HepG2 (cell line): ENCODE data around the gene TUBAL3. TPM values are rescaled to one million over a fixed set of nuclear protein-coding genes. Genes with fewer than 3 reads are reported as not detected.

Experiments used
- DPF2 ChIP-seq: sonication (generic); formaldehyde crosslinking; IDR thresholded peaks from 2 replicates; pipeline ENCODE4 v1.4.0; 2020; ENCODE audit warnings: mild to moderate bottlenecking, low read depth, missing genetic modification reagents, borderline replicate concordance
- HDAC2 ChIP-seq: sonication (generic); formaldehyde crosslinking; IDR thresholded peaks from 2 replicates; pipeline ENCODE4 v1.4.0; 2020; ENCODE audit warnings: missing genetic modification reagents
- IKZF1 ChIP-seq: fragments of 450-650 bp; IDR thresholded peaks from 2 replicates; pipeline ENCODE4 v1.7.1; 2016
- MBD4 ChIP-seq: IDR thresholded peaks from 2 replicates; pipeline ENCODE4 v1.6.1; 2012; ENCODE audit warnings: low read length, inconsistent platforms, borderline replicate concordance
- MEIS2 ChIP-seq: sonication (generic); formaldehyde crosslinking; IDR thresholded peaks from 2 replicates; pipeline ENCODE4 v1.9.0; 2021; ENCODE audit warnings: mild to moderate bottlenecking, missing genetic modification reagents
- MTA1 ChIP-seq: sonication (generic); formaldehyde crosslinking; IDR thresholded peaks from 2 replicates; pipeline ENCODE4 v1.4.0; 2020; ENCODE audit warnings: missing genetic modification reagents, mild to moderate bottlenecking, borderline replicate concordance
- RBAK ChIP-seq: sonication (generic); formaldehyde crosslinking; IDR thresholded peaks from 2 replicates; pipeline ENCODE4 v1.5.1; 2020; ENCODE audit warnings: mild to moderate bottlenecking, missing genetic modification reagents
- RORA ChIP-seq: sonication (generic); formaldehyde crosslinking; IDR thresholded peaks from 2 replicates; pipeline ENCODE4 v1.5.0; 2020; ENCODE audit warnings: mild to moderate bottlenecking, missing genetic modification reagents, moderate library complexity
- SAP130 ChIP-seq: IDR thresholded peaks from 2 replicates; pipeline ENCODE4 v1.6.1; 2016; ENCODE audit warnings: low read depth
- SRF ChIP-seq: IDR thresholded peaks from 2 replicates; pipeline ENCODE4 v1.6.1; 2011; ENCODE audit warnings: mild to moderate bottlenecking, low read depth, low read length, moderate library complexity
- STAG1 ChIP-seq: sonication (generic); formaldehyde crosslinking; IDR thresholded peaks from 2 replicates; pipeline ENCODE4 v1.4.0; 2020; ENCODE audit warnings: missing genetic modification reagents
- THYN1 ChIP-seq: sonication (generic); formaldehyde crosslinking; IDR thresholded peaks from 2 replicates; pipeline ENCODE4 v1.8.1; 2023; ENCODE audit warnings: low read depth, mild to moderate bottlenecking, moderate library complexity, missing genetic modification reagents, borderline replicate concordance
- ZBTB37 ChIP-seq: sonication (generic); formaldehyde crosslinking; IDR thresholded peaks from 2 replicates; pipeline ENCODE4 v1.4.0; 2020; ENCODE audit warnings: mild to moderate bottlenecking, missing genetic modification reagents
- ZBTB7A ChIP-seq: sonication (generic); formaldehyde crosslinking; IDR thresholded peaks from 2 replicates; pipeline ENCODE4 v1.8.0; 2022; ENCODE audit warnings: mild to moderate bottlenecking, missing genetic modification reagents
- ZFY ChIP-seq: sonication (generic); formaldehyde crosslinking; IDR thresholded peaks from 2 replicates; pipeline ENCODE4 v1.4.0; 2020; ENCODE audit warnings: missing genetic modification reagents
- ZNF20 ChIP-seq: sonication (generic); formaldehyde crosslinking; IDR thresholded peaks from 2 replicates; pipeline ENCODE4 v1.4.0; 2020; ENCODE audit warnings: mild to moderate bottlenecking, moderate library complexity, missing genetic modification reagents
- ZNF282 ChIP-seq: fragments of 450-650 bp; IDR thresholded peaks from 2 replicates; pipeline ENCODE4 v1.6.1; 2018; ENCODE audit not compliant: partially characterized antibody
- ZNF333 ChIP-seq: sonication (generic); formaldehyde crosslinking; IDR thresholded peaks from 2 replicates; pipeline ENCODE4 v1.4.0; 2020; ENCODE audit warnings: mild to moderate bottlenecking, missing genetic modification reagents, borderline replicate concordance
- ZNF350 ChIP-seq: sonication (generic); formaldehyde crosslinking; IDR thresholded peaks from 2 replicates; pipeline ENCODE4 v1.4.0; 2020; ENCODE audit warnings: mild to moderate bottlenecking, low read depth, missing genetic modification reagents, borderline replicate concordance
- ZNF460 ChIP-seq: sonication (generic); formaldehyde crosslinking; IDR thresholded peaks from 2 replicates; pipeline ENCODE4 v1.5.1; 2020; ENCODE audit warnings: missing genetic modification reagents, mild to moderate bottlenecking, borderline replicate concordance
- ZNF570 ChIP-seq: sonication (generic); formaldehyde crosslinking; IDR thresholded peaks from 2 replicates; pipeline ENCODE4 v1.4.0; 2020; ENCODE audit warnings: mild to moderate bottlenecking, missing genetic modification reagents, borderline replicate concordance
- ZNF609 ChIP-seq: sonication (generic); formaldehyde crosslinking; IDR thresholded peaks from 2 replicates; pipeline ENCODE4 v1.4.0; 2020; ENCODE audit warnings: mild to moderate bottlenecking, missing genetic modification reagents, borderline replicate concordance
- ZNF792 ChIP-seq: IDR thresholded peaks from 2 replicates; pipeline ENCODE4 v1.6.1; 2016
- ZNF883 ChIP-seq: sonication (generic); formaldehyde crosslinking; IDR thresholded peaks from 2 replicates; pipeline ENCODE4 v1.5.1; 2020; ENCODE audit warnings: mild to moderate bottlenecking, missing genetic modification reagents; ENCODE audit errors: not compliant biosample characterization
- ZSCAN9 ChIP-seq: IDR thresholded peaks from 2 replicates; pipeline ENCODE4 v1.6.1; 2016; ENCODE audit warnings: borderline replicate concordance
- polyA plus RNA-seq, 8 experiments: library from polyadenylated mRNA; depleted of rRNA in 3 of 8; stranded (reverse) in 7 of 8; unstranded in 1 of 8; fragments of >200 nt; fragmentation: Illumina TruSeq in 4 of 8; extraction: Trizol in 4 of 8; gene quantifications; 2 replicates each; pipeline versions ENCODE4 v1.2.1 to v1.2.3, GENCODE V29; 2011 to 2016; ENCODE audit warnings: low read depth in 4 of 8, missing spikeins in 1 of 8, mixed read lengths in 1 of 8; ENCODE audit not compliant: insufficient read depth in 1 of 8
- total RNA-seq, 5 experiments: library from RNA; depleted of rRNA; stranded (reverse); fragments of >200 nt; fragmentation: Illumina TruSeq; extraction: Trizol; gene quantifications; 2 replicates each; pipeline ENCODE4 v1.2.3, GENCODE V29; 2016; ENCODE audit warnings: low read depth in 1 of 5

TUBAL3 gene
- total and polyA plus RNA-seq, 2 of the 13 experiments (the other 11 are each of a cell fraction or from before 2014, with no cell fraction given), result 0.07 to 0.26 TPM

DNA sequence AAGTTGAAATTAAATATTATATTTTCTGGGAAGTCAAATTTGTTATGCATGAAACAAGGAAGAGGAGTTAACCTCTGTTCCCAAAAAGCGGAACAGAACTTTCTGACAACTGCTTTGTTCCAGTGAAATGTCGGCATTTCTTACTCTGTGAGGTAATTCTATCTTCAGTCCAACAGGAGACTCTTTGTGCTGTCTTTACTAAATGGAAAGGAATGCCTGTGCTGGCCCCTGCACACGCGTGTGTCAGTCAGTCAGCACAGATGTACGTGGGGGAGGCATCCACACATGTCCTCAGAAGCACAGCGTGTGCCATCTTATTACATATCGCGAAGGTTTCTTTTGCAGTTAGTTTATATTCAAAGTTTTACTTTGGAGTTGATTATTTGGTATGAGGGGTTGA lies 45.2 kb upstream of the TUBAL3 start (continued):
- TF ChIP-seq MTA1 (CRISPR knock-in tag), result no peak
- TF ChIP-seq ZNF609 (CRISPR knock-in tag), result no peak
- TF ChIP-seq ZFY (CRISPR knock-in tag), result no peak
- TF ChIP-seq SAP130 (CRISPR knock-in tag), result peak; percentile 59
- TF ChIP-seq HDAC2, result peak; percentile 37; the same call in 1 of the 2 replicates
- TF ChIP-seq ZSCAN9 (CRISPR knock-in tag), result no peak
- no peak for TF ChIP-seq MEIS2 (CRISPR knock-in tag)
- no peak for TF ChIP-seq RORA (CRISPR knock-in tag)
- no peak for TF ChIP-seq ZNF333 (CRISPR knock-in tag)
- no peak for TF ChIP-seq ZNF282
- no peak for TF ChIP-seq ZNF20 (CRISPR knock-in tag)
- TF ChIP-seq IKZF1, result no peak
- no peak for TF ChIP-seq ZNF570 (CRISPR knock-in tag)
- no peak for TF ChIP-seq RBAK (CRISPR knock-in tag)
- no peak for TF ChIP-seq MBD4
- TF ChIP-seq THYN1 (CRISPR knock-in tag), result no peak
- TF ChIP-seq ZBTB37 (CRISPR knock-in tag), result no peak
- TF ChIP-seq STAG1, result peak; percentile 35
- no peak for TF ChIP-seq DPF2
- no peak for TF ChIP-seq ZNF350
- TF ChIP-seq ZNF460, result no peak
- no peak for TF ChIP-seq SRF
- no peak for TF ChIP-seq ZNF883 (CRISPR knock-in tag)
- no peak for TF ChIP-seq ZNF792
- no peak for TF ChIP-seq ZBTB7A (CRISPR knock-in tag)
